Nephron (organoid): ENCODE results near the gene NECTIN3.
A peak's percentile ranks its signal among the peaks of the same experiment; 100 is the strongest.

Experiments used
- H3K27ac Mint-ChIP-seq, 3 experiments: 2 replicates each; pipeline ENCODE4 v1.8.0; 2020; ENCODE audit warnings: mixed read lengths in 3 of 3, mild to moderate bottlenecking in 2 of 3, moderate library complexity in 1 of 3
- H3K27me3 Mint-ChIP-seq: 2 replicates; pipeline ENCODE4 v1.8.0; 2021; ENCODE audit warnings: low read depth, mild to moderate bottlenecking, moderate library complexity, mixed read lengths
- H3K36me3 Mint-ChIP-seq: 2 replicates; pipeline ENCODE4 v1.8.0; 2020; ENCODE audit warnings: low read depth, mixed read lengths
- H3K4me1 Mint-ChIP-seq: 2 replicates; pipeline ENCODE4 v1.8.0; 2020; ENCODE audit warnings: mixed read lengths
- H3K4me3 Mint-ChIP-seq, 3 experiments: 2 replicates each; pipeline ENCODE4 v1.8.0; 2020; ENCODE audit warnings: mild to moderate bottlenecking in 3 of 3, mixed read lengths in 3 of 3, moderate library complexity in 2 of 3
- H3K9me3 Mint-ChIP-seq: 2 replicates; pipeline ENCODE4 v1.8.0; 2020; ENCODE audit warnings: mixed read lengths
- TF ChIP-seq, protein P1 (sequence below), 3 experiments: fragments of 200-600 bp; sonication (generic); IDR thresholded peaks; one replicate each; pipeline ENCODE4 v1.5.0; 2021; ENCODE audit warnings: antibody characterized with exemption in 3 of 3; ENCODE audit not compliant: unreplicated experiment in 3 of 3

The NECTIN3 gene

DNA sequence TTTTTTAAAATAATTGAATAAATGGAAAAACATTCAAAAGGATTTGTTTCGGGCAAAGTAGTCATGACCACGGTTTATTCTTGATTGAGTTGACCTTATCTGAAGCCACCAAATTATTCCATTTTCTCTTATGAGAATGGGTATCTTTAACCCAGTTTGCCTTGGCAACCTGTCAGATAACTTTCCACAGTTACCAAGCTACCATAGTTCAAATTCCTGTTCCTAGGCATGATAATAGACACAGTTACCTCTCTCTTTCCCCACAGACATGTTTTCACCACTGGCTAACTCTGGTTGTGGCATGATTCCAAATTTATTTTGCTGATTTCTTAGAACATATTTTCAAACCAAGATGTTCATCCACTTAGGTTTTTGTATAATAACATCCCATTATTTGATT lies 84.9 kb downstream of the NECTIN3 start:
- peaks cover 49% of the 10 kb centered on the region for H3K36me3 Mint-ChIP-seq
- no peak overlapping the region for H3K4me3 Mint-ChIP-seq
- H3K9me3 Mint-ChIP-seq = no peaks in the 10 kb centered on the region
- H3K4me1 Mint-ChIP-seq = no peaks in the 10 kb centered on the region
- no peak overlapping the region for H3K27ac Mint-ChIP-seq
- no peaks in the 10 kb centered on the region for H3K27me3 Mint-ChIP-seq
- TF ChIP-seq, protein P1, sequence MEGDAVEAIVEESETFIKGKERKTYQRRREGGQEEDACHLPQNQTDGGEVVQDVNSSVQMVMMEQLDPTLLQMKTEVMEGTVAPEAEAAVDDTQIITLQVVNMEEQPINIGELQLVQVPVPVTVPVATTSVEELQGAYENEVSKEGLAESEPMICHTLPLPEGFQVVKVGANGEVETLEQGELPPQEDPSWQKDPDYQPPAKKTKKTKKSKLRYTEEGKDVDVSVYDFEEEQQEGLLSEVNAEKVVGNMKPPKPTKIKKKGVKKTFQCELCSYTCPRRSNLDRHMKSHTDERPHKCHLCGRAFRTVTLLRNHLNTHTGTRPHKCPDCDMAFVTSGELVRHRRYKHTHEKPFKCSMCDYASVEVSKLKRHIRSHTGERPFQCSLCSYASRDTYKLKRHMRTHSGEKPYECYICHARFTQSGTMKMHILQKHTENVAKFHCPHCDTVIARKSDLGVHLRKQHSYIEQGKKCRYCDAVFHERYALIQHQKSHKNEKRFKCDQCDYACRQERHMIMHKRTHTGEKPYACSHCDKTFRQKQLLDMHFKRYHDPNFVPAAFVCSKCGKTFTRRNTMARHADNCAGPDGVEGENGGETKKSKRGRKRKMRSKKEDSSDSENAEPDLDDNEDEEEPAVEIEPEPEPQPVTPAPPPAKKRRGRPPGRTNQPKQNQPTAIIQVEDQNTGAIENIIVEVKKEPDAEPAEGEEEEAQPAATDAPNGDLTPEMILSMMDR (IDR thresholded peaks at IDR 0.05; ENCODE audit: unreplicated experiment in 3 of 3) = no peak

DNA sequence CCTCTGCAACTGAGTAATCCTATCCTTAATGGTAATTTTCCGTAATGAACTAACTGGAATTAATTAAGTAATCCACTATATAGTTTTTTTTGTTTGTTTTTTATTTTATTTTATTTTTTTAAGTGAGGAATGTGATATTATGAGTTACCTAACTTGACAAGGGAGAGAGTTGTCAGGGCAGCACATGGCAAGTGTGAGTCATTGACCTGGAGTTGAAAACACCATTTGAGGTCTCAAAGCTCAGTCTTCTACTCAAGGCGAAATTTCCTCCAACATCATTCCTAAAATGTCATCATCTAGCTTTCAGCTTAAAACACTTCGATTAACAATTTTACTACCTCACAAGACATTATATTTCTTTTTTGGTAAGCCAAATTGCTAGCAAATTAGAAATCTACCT lies 87.8 kb downstream of the NECTIN3 start:
- H3K27me3 Mint-ChIP-seq = no peaks in the 10 kb centered on the region
- H3K36me3 Mint-ChIP-seq = peaks cover 54% of the 10 kb centered on the region
- H3K4me1 Mint-ChIP-seq = no peaks in the 10 kb centered on the region
- no peaks in the 10 kb centered on the region for H3K9me3 Mint-ChIP-seq
- no peak overlapping the region for H3K27ac Mint-ChIP-seq
- TF ChIP-seq, protein P1 (IDR thresholded peaks at IDR 0.05; ENCODE audit: unreplicated experiment in 3 of 3) = no peak
- H3K4me3 Mint-ChIP-seq = no peak overlapping the region

DNA sequence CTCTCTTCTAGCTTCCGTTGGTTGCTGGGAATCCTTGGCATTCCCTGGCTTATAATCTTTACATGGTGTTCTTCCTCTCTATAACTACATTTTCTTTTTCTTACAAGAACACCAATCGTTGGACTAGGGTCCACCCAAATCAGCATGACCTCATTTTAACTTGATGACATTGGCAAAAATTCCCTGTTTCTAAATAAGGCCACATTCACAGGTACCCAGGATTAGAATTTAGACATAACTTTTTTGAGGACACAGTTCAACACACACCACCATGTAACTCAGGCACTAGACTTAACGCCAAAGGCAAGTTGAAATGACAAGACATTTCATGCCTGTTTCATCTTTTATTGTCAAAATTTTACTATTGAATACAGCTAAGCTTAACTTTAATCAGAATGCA lies 93.0 kb downstream of the NECTIN3 start:
- Mint-ChIP-seq H3K9me3 (no peaks in the 10 kb centered on the region), H3K36me3 (peaks cover 38% of the 10 kb centered on the region), H3K4me3 (no peak overlapping the region), H3K27ac (no peak overlapping the region), H3K27me3 (no peaks in the 10 kb centered on the region), H3K4me1 (no peaks in the 10 kb centered on the region)
- TF ChIP-seq, protein P1 (IDR thresholded peaks at IDR 0.05; ENCODE audit: unreplicated experiment in 3 of 3) = no peak

DNA sequence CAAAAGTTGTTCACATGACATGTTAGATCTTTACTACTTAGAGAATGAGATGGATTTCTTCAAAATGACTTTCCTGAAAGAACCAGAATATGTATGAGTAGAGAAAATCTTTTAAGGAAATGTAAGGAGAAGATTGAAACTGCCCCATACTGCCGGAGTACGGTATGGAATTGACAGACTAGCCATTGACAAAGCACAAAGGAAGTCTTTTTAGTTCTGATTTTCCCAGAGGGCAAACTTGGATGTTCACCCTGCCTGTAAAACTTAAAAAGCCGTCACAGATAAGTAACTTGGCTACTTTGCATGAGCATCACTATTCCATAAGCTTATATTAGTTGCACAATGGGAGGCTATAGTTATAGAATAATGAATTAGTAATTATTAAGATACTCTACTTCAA lies 93.8 kb downstream of the NECTIN3 start:
- Mint-ChIP-seq H3K27me3 (no peaks in the 10 kb centered on the region), H3K27ac (no peak overlapping the region), H3K4me1 (no peaks in the 10 kb centered on the region), H3K36me3 (peaks cover 33% of the 10 kb centered on the region), H3K4me3 (no peak overlapping the region), H3K9me3 (no peaks in the 10 kb centered on the region)
- TF ChIP-seq, protein P1 (IDR thresholded peaks at IDR 0.05; ENCODE audit: unreplicated experiment in 3 of 3) = no peak

DNA sequence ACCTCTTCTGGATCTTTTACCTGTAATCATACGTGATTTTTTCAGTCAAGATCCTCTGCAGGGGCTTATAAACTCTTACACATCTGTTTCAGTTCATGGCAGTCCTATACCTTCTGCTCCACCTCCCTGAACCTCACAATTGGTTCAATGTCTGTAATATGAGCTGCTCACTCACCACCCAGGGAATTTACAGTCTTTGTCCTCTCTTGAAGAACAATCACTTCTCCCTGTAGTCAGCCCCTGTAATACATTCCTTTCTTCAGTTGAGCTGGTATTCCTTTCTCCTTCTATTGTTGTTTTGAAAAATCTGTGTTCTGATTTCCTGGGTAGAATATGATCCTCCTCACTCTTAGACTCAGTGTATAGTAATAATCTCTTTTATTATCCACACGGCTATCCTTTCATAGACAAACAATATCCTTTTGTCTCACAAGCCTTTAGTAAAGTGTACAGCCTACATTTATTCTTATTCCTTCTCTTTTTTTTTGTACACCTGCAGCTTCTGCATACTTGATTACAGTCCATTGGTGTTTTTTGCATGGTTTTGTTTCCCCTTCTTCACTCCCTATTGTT lies 101.8 kb downstream of the NECTIN3 start:
- H3K4me1 Mint-ChIP-seq = peaks cover 22% of the 10 kb centered on the region
- H3K4me3 Mint-ChIP-seq = no peak overlapping the region
- H3K27ac Mint-ChIP-seq = peak overlapping the region; percentile 19 to 48 (median 20)
- H3K36me3 Mint-ChIP-seq = peaks cover 30% of the 10 kb centered on the region
- H3K9me3 Mint-ChIP-seq = no peaks in the 10 kb centered on the region
- TF ChIP-seq, protein P1 (IDR thresholded peaks at IDR 0.05; ENCODE audit: unreplicated experiment in 3 of 3) = no peak
- no peaks in the 10 kb centered on the region for H3K27me3 Mint-ChIP-seq

DNA sequence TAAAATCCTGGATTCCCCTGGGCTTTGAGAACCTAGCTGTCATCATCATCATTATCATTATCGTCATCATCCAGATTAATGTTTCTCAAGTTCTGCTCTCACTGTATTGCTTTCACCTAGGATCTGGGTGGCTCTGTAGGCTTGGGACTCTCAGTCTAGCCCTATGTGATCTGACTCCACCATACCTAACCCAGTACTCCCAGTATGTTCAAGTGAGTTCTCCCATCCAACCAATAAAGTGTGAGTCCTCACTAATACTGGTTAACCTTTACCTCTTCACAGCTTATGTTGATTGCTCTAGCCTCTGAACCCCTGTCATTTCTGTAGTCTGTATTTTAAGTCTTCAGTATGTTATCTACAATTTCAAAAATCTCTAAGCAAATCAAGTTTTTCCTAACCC lies 102.3 kb downstream of the NECTIN3 start:
- H3K36me3 Mint-ChIP-seq = peaks cover 30% of the 10 kb centered on the region

More for the DNA sequence above, 102.3 kb downstream of the NECTIN3 start:
- TF ChIP-seq, protein P1 (IDR thresholded peaks at IDR 0.05; ENCODE audit: unreplicated experiment in 3 of 3) = no peak
- Mint-ChIP-seq H3K9me3 (no peaks in the 10 kb centered on the region), H3K27me3 (no peaks in the 10 kb centered on the region), H3K4me3 (no peak overlapping the region), H3K27ac (peak overlapping the region in 2 of 3 experiments; percentile 19 to 48), H3K4me1 (peaks cover 22% of the 10 kb centered on the region)
